GM23338 (cell line): ENCODE results near the gene FRY. TPM values are rescaled to one million over a fixed set of nuclear protein-coding genes. Genes with fewer than 3 reads are reported as not detected.

Experiments
- ATAC-seq: fragments of 200-7000 bp; cut with Tn5 transposase; 3 replicates; pipeline ENCODE4 v1.9.1; 2020
- DNase-seq: peaks from one replicate; pipeline ENCODE4 v3.0.0-alpha.2; 2015; ENCODE audit warnings: low spot score
- H2AFZ ChIP-seq: fragments of 200-600 bp; sonication (generic); 2 replicates; pipeline ENCODE4 v1.8.0; 2016; ENCODE audit warnings: antibody characterized with exemption, mild to moderate bottlenecking, moderate library complexity
- H3F3A ChIP-seq: fragments of 200-600 bp; sonication (generic); replicated peaks from 2 replicates; pipeline ENCODE4 v1.8.0; 2017; ENCODE audit warnings: antibody characterized with exemption, mixed run types, low read depth
- H3K27ac ChIP-seq: fragments of 200-600 bp; sonication (generic); 2 replicates; pipeline ENCODE4 v1.6.1; 2016; ENCODE audit warnings: low read depth
- H3K27me3 ChIP-seq: fragments of 200-600 bp; sonication (generic); 2 replicates; pipeline ENCODE4 v1.8.0; 2016; ENCODE audit warnings: mild to moderate bottlenecking, mixed run types, moderate library complexity; ENCODE audit not compliant: insufficient read depth
- H3K36me3 ChIP-seq: fragments of 200-600 bp; sonication (generic); 2 replicates; pipeline ENCODE4 v1.8.0; 2016; ENCODE audit warnings: mild to moderate bottlenecking; ENCODE audit not compliant: insufficient read depth
- H3K4me1 ChIP-seq: fragments of 200-600 bp; sonication (generic); 2 replicates; pipeline ENCODE4 v1.8.0; 2016; ENCODE audit warnings: mild to moderate bottlenecking, moderate library complexity; ENCODE audit not compliant: insufficient read depth
- H3K4me2 ChIP-seq: fragments of 200-600 bp; sonication (generic); 2 replicates; pipeline ENCODE4 v1.7.1; 2017; ENCODE audit warnings: mixed run types
- H3K4me3 ChIP-seq: fragments of 200-600 bp; sonication (generic); 2 replicates; pipeline ENCODE4 v1.6.1; 2016; ENCODE audit warnings: mixed run types
- H3K79me2 ChIP-seq: fragments of 200-600 bp; sonication (generic); replicated peaks from 2 replicates; pipeline ENCODE4 v1.8.0; 2017; ENCODE audit warnings: mild to moderate bottlenecking; ENCODE audit not compliant: insufficient read depth
- H3K9me2 ChIP-seq: fragments of 200-600 bp; sonication (generic); 2 replicates; pipeline ENCODE4 v1.8.0; 2017; ENCODE audit not compliant: insufficient read depth
- H4K20me1 ChIP-seq: fragments of 200-600 bp; sonication (generic); replicated peaks from 2 replicates; pipeline ENCODE4 v1.8.0; 2017; ENCODE audit warnings: mild to moderate bottlenecking; ENCODE audit not compliant: insufficient read depth
- H3K27ac Mint-ChIP-seq: 2 replicates; pipeline ENCODE4 v1.8.0; 2020; ENCODE audit warnings: inconsistent platforms, mild to moderate bottlenecking, moderate library complexity, mixed read lengths
- H3K27me3 Mint-ChIP-seq: 3 replicates; pipeline ENCODE4 v1.8.0; 2022; ENCODE audit warnings: low read depth, mild to moderate bottlenecking, moderate library complexity, mixed read lengths, inconsistent platforms; ENCODE audit not compliant: insufficient read depth, poor library complexity
- H3K36me3 Mint-ChIP-seq: 3 replicates; pipeline ENCODE4 v1.8.0; 2021; ENCODE audit warnings: low read depth, mild to moderate bottlenecking, inconsistent platforms, moderate library complexity, mixed read lengths
- H3K4me1 Mint-ChIP-seq: 3 replicates; pipeline ENCODE4 v1.8.0; 2020; ENCODE audit warnings: mild to moderate bottlenecking, inconsistent platforms, mixed read lengths
- H3K4me3 Mint-ChIP-seq: 3 replicates; pipeline ENCODE4 v1.8.0; 2021; ENCODE audit warnings: moderate library complexity, mild to moderate bottlenecking, inconsistent platforms, mixed read lengths
- H3K9me3 Mint-ChIP-seq: 3 replicates; pipeline ENCODE4 v1.8.0; 2020; ENCODE audit warnings: moderate library complexity, mild to moderate bottlenecking, inconsistent platforms, mixed read lengths
- CREB1 ChIP-seq: fragments of 250-450 bp; sonication (Bioruptor Pico); IDR thresholded peaks from 2 replicates; pipeline ENCODE4 v1.5.0; 2020; ENCODE audit warnings: low read depth, mild to moderate bottlenecking, moderate library complexity
- NANOG ChIP-seq: IDR thresholded peaks from 2 replicates; pipeline ENCODE4 v1.6.1; 2016; ENCODE audit warnings: antibody characterized with exemption, borderline replicate concordance
- POLR2AphosphoS5 ChIP-seq: IDR thresholded peaks from 2 replicates; pipeline ENCODE4 v1.6.1; 2016; ENCODE audit warnings: antibody characterized with exemption, low read depth
- REST ChIP-seq: IDR thresholded peaks from one replicate; pipeline ENCODE4 v1.6.1; 2018; ENCODE audit warnings: antibody characterized with exemption; ENCODE audit not compliant: unreplicated experiment
- STAT1 ChIP-seq: IDR thresholded peaks from one replicate; pipeline ENCODE4 v1.6.1; 2016; ENCODE audit warnings: antibody characterized with exemption; ENCODE audit not compliant: unreplicated experiment
- ZNF114 ChIP-seq: fragments of 250-450 bp; sonication (Bioruptor Pico); IDR thresholded peaks from 2 replicates; pipeline ENCODE4 v1.5.0; 2020; ENCODE audit warnings: mild to moderate bottlenecking, moderate library complexity
- ZNF462 ChIP-seq: fragments of 250-450 bp; sonication (Bioruptor Pico); IDR thresholded peaks from 2 replicates; pipeline ENCODE4 v1.5.0; 2020; ENCODE audit warnings: mild to moderate bottlenecking, moderate library complexity
- polyA plus RNA-seq: library from polyadenylated mRNA; unstranded; fragments of >200 nt; fragmentation: Nextera tagmentation; extraction: Ambion mirVana; gene quantifications from 2 replicates; pipeline ENCODE4 v1.2.1, GENCODE V29; 2016
- total RNA-seq: library from RNA; depleted of rRNA; stranded (reverse); fragments of >200 nt; shearing (Covaris generic); gene quantifications from 2 replicates; pipeline ENCODE4 v1.2.3, GENCODE V29; 2014

Gene FRY
- total and polyA plus RNA-seq, 2 experiments from 2014 or later = 2.4 to 10.1 TPM

GRCh38 chr13:32051156-32051555, 19.6 kb downstream of the FRY start (continued):
- no peak for TF ChIP-seq ZNF462 (CRISPR knock-in tag)
- TF ChIP-seq NANOG = no peak

GRCh38 chr13:32056316-32056715, 24.7 kb downstream of the FRY start:
- Histone ChIP-seq H3K4me3 (no peak overlapping the region), H3K36me3 (no peaks in the 10 kb centered on the region), H3K4me2 (no peak overlapping the region), H3F3A (no peaks in the 10 kb centered on the region), H3K9me2 (no peaks in the 10 kb centered on the region), H3K27me3 (no peaks in the 10 kb centered on the region), H4K20me1 (no peaks in the 10 kb centered on the region), H3K4me1 (0 out of 2 replicates have a peak, but pooled peaks cover 5% of the 10 kb centered on the region), H2AFZ (no peak overlapping the region), H3K79me2 (no peaks in the 10 kb centered on the region), H3K27ac (no peak overlapping the region)
- ATAC-seq (no peak), DNase-seq (no peak)
- Mint-ChIP-seq H3K9me3 (no peaks in the 10 kb centered on the region), H3K36me3 (no peaks in the 10 kb centered on the region), H3K4me1 (peaks cover 19% of the 10 kb centered on the region), H3K27me3 (no peaks in the 10 kb centered on the region), H3K4me3 (no peak overlapping the region), H3K27ac (no peak overlapping the region)
- TF ChIP-seq ZNF462 (CRISPR knock-in tag) (no peak), CREB1 (CRISPR knock-in tag) (no peak), ZNF114 (CRISPR knock-in tag) (no peak), REST (no peak), STAT1 (no peak), POLR2AphosphoS5 (no peak)
